Liver (tissue), 9 donors: Measurements from ENCODE around the gene SMYD5. TPM values are rescaled to one million over a fixed set of nuclear protein-coding genes. Genes with fewer than 3 reads are reported as not detected.

ENCODE experiments used
- DNase-seq: peaks from one replicate; pipeline ENCODE4 v3.0.0-alpha.2; 2017; ENCODE audit warnings: low spot score
- H3K27ac ChIP-seq, 2 donors: one replicate each; pipeline ENCODE4 v1.7.0; 2013; ENCODE audit warnings: inconsistent platforms in 2 of 2, low read length in 2 of 2, control low read depth in 1 of 2, low read depth in 1 of 2, mild to moderate bottlenecking in 1 of 2
- H3K27me3 ChIP-seq, 4 donors: one replicate each; pipeline versions ENCODE4 v1.6.1 to v1.7.0; 2013; ENCODE audit warnings: low read length in 3 of 4, inconsistent platforms in 1 of 4, mild to moderate bottlenecking in 1 of 4, moderate library complexity in 1 of 4; ENCODE audit not compliant: control insufficient read depth in 4 of 4, insufficient read depth in 4 of 4
- H3K36me3 ChIP-seq, 4 donors: one replicate each; pipeline versions ENCODE4 v1.6.1 to v1.7.0; 2013; ENCODE audit warnings: low read length in 3 of 4, mild to moderate bottlenecking in 3 of 4, low read depth in 1 of 4, moderate library complexity in 1 of 4; ENCODE audit not compliant: control insufficient read depth in 4 of 4, insufficient read depth in 3 of 4
- H3K4me1 ChIP-seq, 4 donors: one replicate each; pipeline versions ENCODE4 v1.6.1 to v1.7.0; 2013; ENCODE audit warnings: low read length in 3 of 4, mild to moderate bottlenecking in 3 of 4, moderate library complexity in 1 of 4; ENCODE audit not compliant: control insufficient read depth in 4 of 4, insufficient read depth in 4 of 4
- H3K4me3 ChIP-seq, 3 donors: one replicate each; pipeline versions ENCODE4 v1.6.1 to v1.7.0; 2013; ENCODE audit warnings: low read length in 3 of 3, control low read depth in 1 of 3, low read depth in 1 of 3, mild to moderate bottlenecking in 1 of 3
- H3K9ac ChIP-seq, 2 donors: one replicate each; pipeline ENCODE4 v1.7.0; 2013; ENCODE audit warnings: low read length in 2 of 2, mild to moderate bottlenecking in 2 of 2, moderate library complexity in 2 of 2, control low read depth in 1 of 2, low read depth in 1 of 2
- H3K9me3 ChIP-seq, 4 donors: one replicate each; pipeline versions ENCODE4 v1.6.1 to v1.7.0; 2013; ENCODE audit warnings: low read length in 3 of 4; ENCODE audit not compliant: control insufficient read depth in 4 of 4
- ATF3 ChIP-seq: IDR thresholded peaks from 2 replicates; pipeline ENCODE4 v1.6.1; 2016; ENCODE audit warnings: antibody characterized with exemption
- CTCF ChIP-seq: fragments of 150-350 bp; IDR thresholded peaks from 2 replicates; pipeline ENCODE4 v1.5.1; 2017; ENCODE audit warnings: improper control_type of control experiment, low read depth, low read length; ENCODE audit not compliant: missing input control
- EGR1 ChIP-seq, 2 donors: IDR thresholded peaks; 2 replicates each; pipeline ENCODE4 v1.6.1; 2016 to 2018; ENCODE audit warnings: antibody characterized with exemption in 2 of 2, low read depth in 2 of 2
- FOXA1 ChIP-seq: IDR thresholded peaks from 2 replicates; pipeline ENCODE4 v1.6.1; 2016; ENCODE audit warnings: antibody characterized with exemption
- FOXA2 ChIP-seq: IDR thresholded peaks from 2 replicates; pipeline ENCODE4 v1.6.1; 2016; ENCODE audit warnings: antibody characterized with exemption
- GABPA ChIP-seq, 2 donors: IDR thresholded peaks in 1 of 2; conservative IDR thresholded peaks in 1 of 2; 2 replicates each; pipeline ENCODE4 v1.6.1; 2016; ENCODE audit warnings: antibody characterized with exemption in 2 of 2, mild to moderate bottlenecking in 1 of 2, moderate library complexity in 1 of 2
- HNF4A ChIP-seq, 2 donors: conservative IDR thresholded peaks; 2 replicates each; pipeline ENCODE4 v1.6.1; 2016; ENCODE audit warnings: antibody characterized with exemption in 2 of 2, mild to moderate bottlenecking in 2 of 2
- JUND ChIP-seq, 2 donors: IDR thresholded peaks; 2 replicates each; pipeline ENCODE4 v1.6.1; 2016; ENCODE audit warnings: antibody characterized with exemption in 2 of 2
- NR2F2 ChIP-seq: IDR thresholded peaks from 2 replicates; pipeline ENCODE4 v1.6.1; 2016; ENCODE audit warnings: antibody characterized with exemption
- REST ChIP-seq: IDR thresholded peaks from 2 replicates; pipeline ENCODE4 v1.6.1; 2016; ENCODE audit warnings: antibody characterized with exemption, mild to moderate bottlenecking
- RXRA ChIP-seq, 2 donors: IDR thresholded peaks; 2 replicates each; pipeline ENCODE4 v1.6.1; 2017 to 2018; ENCODE audit warnings: antibody characterized with exemption in 2 of 2, mild to moderate bottlenecking in 1 of 2
- YY1 ChIP-seq: IDR thresholded peaks from 2 replicates; pipeline ENCODE4 v1.6.1; 2016; ENCODE audit warnings: antibody characterized with exemption, mild to moderate bottlenecking
- ZBTB33 ChIP-seq: IDR thresholded peaks from 2 replicates; pipeline ENCODE4 v1.6.1; 2016; ENCODE audit warnings: antibody characterized with exemption
- WGBS: extraction: QIAGEN DNeasy Blood & Tissue Kit; methylation state at CpG from one replicate; pipeline ENCODE4 v1.1.7; 2013; 5-methylcytosine and 5-hydroxymethylcytosine counted together
- polyA plus RNA-seq, 2 donors: library from polyadenylated mRNA; stranded (reverse) in 1 of 2; unstranded in 1 of 2; fragments of 200-250 nt in 1 of 2; fragments of >200 nt in 1 of 2; fragmentation: Nextera tagmentation in 1 of 2; extraction: Ambion mirVana in 1 of 2; gene quantifications; one replicate each; pipeline versions ENCODE4 v1.2.1 to v1.2.3, GENCODE V29; 2013 to 2015
- total RNA-seq, 2 donors: library from RNA; depleted of rRNA; stranded (reverse); fragments of >200 nt; gene quantifications; one replicate each; pipeline ENCODE4 v1.2.3, GENCODE V29; 2014
- donor health status: healthy.
- donor health status: healthy.
- donor health status: healthy.
- donor health status: healthy.
- donor health status: healthy.

Gene SMYD5
- total and polyA plus RNA-seq, 4 donors: 3.9 to 8.8 (median 5.8) TPM

GRCh38 chr2:73217160-73217559, 3.1 kb downstream of the SMYD5 start:
- Histone ChIP-seq H3K4me3 (no peak overlapping the region), H3K9me3 (no peaks in the 10 kb centered on the region), H3K4me1 (peaks cover 4 to 23% (median 12%) of the 10 kb centered on the region in 4 donors), H3K27me3 (no peaks in the 10 kb centered on the region), H3K9ac (no peak overlapping the region), H3K36me3 (peaks cover 0 to 22% (median 6%) of the 10 kb centered on the region in 4 donors), H3K27ac (no peak overlapping the region)
- DNase-seq: no peak
- TF ChIP-seq HNF4A (conservative IDR thresholded peaks at IDR 0.05): no peak
- no peak for TF ChIP-seq ATF3
- no peak for TF ChIP-seq EGR1 (IDR thresholded peaks at IDR 0.05; ENCODE audit: low read depth in 2 of 2)
- no peak for TF ChIP-seq FOXA2
- TF ChIP-seq YY1: no peak
- no peak for TF ChIP-seq NR2F2
- TF ChIP-seq RXRA (IDR thresholded peaks at IDR 0.05): no peak
- 97% methylated on average over 5 of the region's 5 CpGs for WGBS

- H3K27ac ChIP-seq: no peak overlapping the region
- peaks cover 4 to 20% (median 11%) of the 10 kb centered on the region in 4 donors for H3K4me1 ChIP-seq
- WGBS: 92% methylated on average over 2 of the region's 2 CpGs
- no peak overlapping the region for H3K4me3 ChIP-seq
- TF ChIP-seq ATF3: no peak
- TF ChIP-seq JUND (IDR thresholded peaks at IDR 0.05): no peak
- no peak for TF ChIP-seq FOXA2
- TF ChIP-seq REST: no peak
- TF ChIP-seq HNF4A (conservative IDR thresholded peaks at IDR 0.05): no peak
- TF ChIP-seq RXRA (IDR thresholded peaks at IDR 0.05): no peak
- no peak for TF ChIP-seq GABPA (IDR thresholded peaks at IDR 0.05 in 1 of 2, conservative IDR thresholded peaks at IDR 0.05 in 1 of 2)
- TF ChIP-seq FOXA1: no peak
- no peak for TF ChIP-seq NR2F2
- no peak for TF ChIP-seq CTCF
- TF ChIP-seq ZBTB33: no peak
- no peak for DNase-seq
- H3K27me3 ChIP-seq: no peaks in the 10 kb centered on the region
- peaks cover 0 to 25% (median 9%) of the 10 kb centered on the region in 4 donors for H3K36me3 ChIP-seq
- H3K9ac ChIP-seq: no peak overlapping the region
- no peaks in the 10 kb centered on the region for H3K9me3 ChIP-seq
Observed at GRCh38 chr2:73217826-73218225, 3.8 kb downstream of the SMYD5 start.
